PC-9 (cell line): ENCODE results near the gene L3MBTL1. TPM values are rescaled to one million over a fixed set of nuclear protein-coding genes. Genes with fewer than 3 reads are reported as not detected.

ENCODE experiments used
- BruUV-seq: library from RNA; stranded (reverse); fragments of 400-500 nt; replicated peaks from 2 replicates; lab custom pipeline; 2021; lab: Mats Ljungman, UMichigan
- CTCF ChIA-PET: fragments of 300-600 bp; sonication (Branson Sonifier 250); formaldehyde crosslinking; loops from one replicate; lab custom pipeline; 2022; ENCODE audit warnings: antibody characterized with exemption; lab: Charles Lee
- POLR2A ChIA-PET: fragments of 300-600 bp; sonication (Branson Sonifier 250); formaldehyde crosslinking; loops from one replicate; lab custom pipeline; 2022; ENCODE audit warnings: antibody characterized with exemption; ENCODE audit not compliant: unreplicated experiment; lab: Charles Lee
- DNase-seq, 2 experiments: peaks; one replicate each; pipeline versions ENCODE4 v3.0.0 to v3.0.0-alpha.2; 2015 to 2022; ENCODE audit warnings: mixed read lengths in 1 of 2
- H2AFZ ChIP-seq: fragments of 200-600 bp; sonication (generic); 2 replicates; pipeline ENCODE4 v1.8.1; 2017; ENCODE audit warnings: antibody characterized with exemption
- H3F3A ChIP-seq: fragments of 200-600 bp; sonication (generic); 2 replicates; pipeline ENCODE4 v1.8.1; 2017; ENCODE audit warnings: antibody characterized with exemption, mild to moderate bottlenecking, low read depth; ENCODE audit not compliant: insufficient read depth
- H3K27ac ChIP-seq: fragments of 200-600 bp; sonication (generic); 2 replicates; pipeline ENCODE4 v1.6.1; 2016; ENCODE audit warnings: mixed run types
- H3K27me3 ChIP-seq: fragments of 200-600 bp; sonication (generic); 2 replicates; pipeline ENCODE4 v1.6.1; 2016; ENCODE audit warnings: low read depth, mixed run types; ENCODE audit not compliant: insufficient read depth
- H3K36me3 ChIP-seq: fragments of 200-600 bp; sonication (generic); 2 replicates; pipeline ENCODE4 v1.6.1; 2016; ENCODE audit warnings: low read depth, mixed run types
- H3K4me1 ChIP-seq: fragments of 200-600 bp; sonication (generic); replicated peaks from 2 replicates; pipeline ENCODE4 v1.6.1; 2016; ENCODE audit warnings: mixed run types; ENCODE audit not compliant: insufficient read depth
- H3K4me2 ChIP-seq: fragments of 200-600 bp; sonication (generic); 2 replicates; pipeline ENCODE4 v1.6.1; 2017; ENCODE audit warnings: mixed run types
- H3K4me3 ChIP-seq: fragments of 200-600 bp; sonication (generic); 2 replicates; pipeline ENCODE4 v1.6.1; 2016; ENCODE audit warnings: mixed run types
- H3K79me2 ChIP-seq: fragments of 200-600 bp; sonication (generic); 2 replicates; pipeline ENCODE4 v1.6.1; 2017; ENCODE audit warnings: low read depth, mixed run types
- H3K9me2 ChIP-seq: fragments of 200-600 bp; sonication (generic); 2 replicates; pipeline ENCODE4 v1.8.1; 2017; ENCODE audit warnings: mild to moderate bottlenecking; ENCODE audit not compliant: insufficient read depth
- H3K9me3 ChIP-seq: fragments of 200-600 bp; sonication (generic); 2 replicates; pipeline ENCODE4 v1.8.1; 2016; ENCODE audit warnings: low read depth; ENCODE audit not compliant: insufficient read depth
- H4K20me1 ChIP-seq: fragments of 200-600 bp; sonication (generic); 2 replicates; pipeline ENCODE4 v1.8.1; 2017; ENCODE audit not compliant: insufficient read depth
- EZH2 ChIP-seq: fragments of 200-600 bp; sonication (generic); IDR thresholded peaks from 2 replicates; pipeline ENCODE4 v1.8.0; 2017; ENCODE audit warnings: antibody characterized with exemption, low read depth
- intact Hi-C: fragments of 100-400 bp; cut with micrococcal nuclease; formaldehyde crosslinking; loops from one replicate; pipeline ENCODE4 v1.10.0; 2022; ENCODE audit not compliant: unreplicated experiment
- total RNA-seq: library from RNA; stranded (reverse); gene quantifications from 2 replicates; pipeline ENCODE4 v1.2.3, GENCODE V29; 2021
- TF ChIP-seq, protein P1 (sequence below): fragments of 200-600 bp; sonication (generic); conservative IDR thresholded peaks from 2 replicates; pipeline ENCODE4 v1.6.1; 2017; ENCODE audit warnings: mixed run types, antibody characterized with exemption, mild to moderate bottlenecking, moderate library complexity

L3MBTL1 gene
- total RNA-seq, 1 experiment from 2014 or later = 34.9 TPM

DNA sequence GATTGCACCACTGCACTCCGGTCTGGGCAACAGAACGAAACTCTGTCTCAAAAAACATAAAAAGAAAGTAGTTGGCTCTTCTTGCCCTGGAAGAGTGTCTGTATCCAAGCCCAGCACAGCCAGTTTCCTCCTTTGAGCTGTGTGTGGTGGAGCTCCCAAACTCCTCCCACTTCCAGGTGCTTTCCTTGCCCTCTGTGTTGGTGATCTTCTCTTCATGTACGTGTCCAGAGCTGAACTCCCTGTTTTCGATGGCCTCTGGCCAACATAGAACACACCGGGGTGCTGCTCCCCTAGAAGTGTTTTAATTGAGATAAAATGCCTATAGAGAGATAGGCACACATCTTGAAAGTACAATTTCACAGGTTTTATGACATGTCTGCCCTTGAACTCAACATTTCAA, 34.7 kb downstream of the L3MBTL1 start:
- intact Hi-C loops = no loop called here
- Histone ChIP-seq H3K9me3 (no peaks in the 10 kb centered on the region), H3K36me3 (0 out of 2 replicates have a peak, but pooled peaks cover 4% of the 10 kb centered on the region), H3K27ac (no peak overlapping the region), H3K27me3 (no peaks in the 10 kb centered on the region), H3K79me2 (no peaks in the 10 kb centered on the region), H3F3A (peaks cover 20% of the 10 kb centered on the region; the same call in 1 of the 2 replicates), H3K4me3 (no peak overlapping the region), H3K4me2 (no peak overlapping the region), H3K9me2 (no peaks in the 10 kb centered on the region), H2AFZ (no peak overlapping the region), H4K20me1 (0 out of 2 replicates have a peak, but pooled peaks cover 4% of the 10 kb centered on the region), H3K4me1 (peaks cover 13% of the 10 kb centered on the region)
- ChIA-PET POLR2A (interaction anchor here (0.7 kb wide), 1 partner anchor 48 kb away, joined by 3 read pairs; no protein-coding TSS in a partner anchor), CTCF (interaction anchor here (0.6 kb wide), 1 partner anchor 206 kb away, joined by 5 read pairs; no protein-coding TSS in a partner anchor)
- TF ChIP-seq, protein P1, sequence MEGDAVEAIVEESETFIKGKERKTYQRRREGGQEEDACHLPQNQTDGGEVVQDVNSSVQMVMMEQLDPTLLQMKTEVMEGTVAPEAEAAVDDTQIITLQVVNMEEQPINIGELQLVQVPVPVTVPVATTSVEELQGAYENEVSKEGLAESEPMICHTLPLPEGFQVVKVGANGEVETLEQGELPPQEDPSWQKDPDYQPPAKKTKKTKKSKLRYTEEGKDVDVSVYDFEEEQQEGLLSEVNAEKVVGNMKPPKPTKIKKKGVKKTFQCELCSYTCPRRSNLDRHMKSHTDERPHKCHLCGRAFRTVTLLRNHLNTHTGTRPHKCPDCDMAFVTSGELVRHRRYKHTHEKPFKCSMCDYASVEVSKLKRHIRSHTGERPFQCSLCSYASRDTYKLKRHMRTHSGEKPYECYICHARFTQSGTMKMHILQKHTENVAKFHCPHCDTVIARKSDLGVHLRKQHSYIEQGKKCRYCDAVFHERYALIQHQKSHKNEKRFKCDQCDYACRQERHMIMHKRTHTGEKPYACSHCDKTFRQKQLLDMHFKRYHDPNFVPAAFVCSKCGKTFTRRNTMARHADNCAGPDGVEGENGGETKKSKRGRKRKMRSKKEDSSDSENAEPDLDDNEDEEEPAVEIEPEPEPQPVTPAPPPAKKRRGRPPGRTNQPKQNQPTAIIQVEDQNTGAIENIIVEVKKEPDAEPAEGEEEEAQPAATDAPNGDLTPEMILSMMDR = no peak
- no peak for TF ChIP-seq EZH2
- no peak for DNase-seq
- BruUV-seq = no TSS peak

DNA sequence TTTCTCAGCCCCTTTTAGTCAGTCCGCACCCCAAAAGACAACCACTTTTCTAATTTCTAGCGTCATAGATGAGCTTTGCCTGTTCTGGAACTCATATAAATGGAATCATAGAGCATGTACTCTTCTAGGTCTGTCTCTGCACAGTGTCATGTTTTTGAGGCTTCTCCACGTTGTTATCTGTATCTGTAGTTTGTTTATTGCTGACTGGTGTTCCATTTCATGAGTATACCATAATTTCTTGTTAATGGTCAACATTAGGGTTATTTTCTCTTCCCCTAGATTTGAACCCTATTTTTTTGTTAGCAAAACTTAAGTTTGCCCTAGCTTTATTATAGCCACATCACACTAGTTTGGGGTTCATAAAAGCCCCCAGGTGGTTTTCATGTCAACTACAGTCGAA, 35.2 kb downstream of the L3MBTL1 start:
- no peaks in the 10 kb centered on the region for H3K27me3 ChIP-seq
- DNase-seq = no peak
- ChIA-PET POLR2A (interaction anchor here (0.7 kb wide), 1 partner anchor 47 kb away, joined by 3 read pairs; no protein-coding TSS in a partner anchor), CTCF (interaction anchor here (0.6 kb wide), 1 partner anchor 206 kb away, joined by 5 read pairs; no protein-coding TSS in a partner anchor)
- 0 out of 2 replicates have a peak, but pooled peaks cover 4% of the 10 kb centered on the region for H4K20me1 ChIP-seq
- no peak for TF ChIP-seq EZH2
- TF ChIP-seq, protein P1 = no peak
- H3K79me2 ChIP-seq = no peaks in the 10 kb centered on the region
- no peak overlapping the region for H2AFZ ChIP-seq
- H3K4me3 ChIP-seq = no peak overlapping the region
- 0 out of 2 replicates have a peak, but pooled peaks cover 4% of the 10 kb centered on the region for H3K36me3 ChIP-seq
- intact Hi-C loops = no loop called here
- no peak overlapping the region for H3K27ac ChIP-seq
- no peak overlapping the region for H3K4me2 ChIP-seq
- peaks cover 15% of the 10 kb centered on the region; the same call in 1 of the 2 replicates for H3F3A ChIP-seq
- no peaks in the 10 kb centered on the region for H3K9me3 ChIP-seq
- H3K9me2 ChIP-seq = no peaks in the 10 kb centered on the region
- BruUV-seq = no TSS peak
- H3K4me1 ChIP-seq = peaks cover 13% of the 10 kb centered on the region

- DNase-seq = no peak
- H3K27ac ChIP-seq = no peak overlapping the region
- no peaks in the 10 kb centered on the region for H3K9me2 ChIP-seq
- H3K36me3 ChIP-seq = 0 out of 2 replicates have a peak, but pooled peaks cover 4% of the 10 kb centered on the region
- no peak overlapping the region for H3K4me2 ChIP-seq
- peaks cover 13% of the 10 kb centered on the region; the same call in 1 of the 2 replicates for H3F3A ChIP-seq
- TF ChIP-seq EZH2 = no peak
- TF ChIP-seq, protein P1 = no peak
- H4K20me1 ChIP-seq = 0 out of 2 replicates have a peak, but pooled peaks cover 4% of the 10 kb centered on the region
- no TSS peak for BruUV-seq
- H3K4me3 ChIP-seq = no peak overlapping the region
- ChIA-PET POLR2A (no interaction called here), CTCF (no interaction called here)
- H2AFZ ChIP-seq = no peak overlapping the region
- H3K79me2 ChIP-seq = no peaks in the 10 kb centered on the region
- peaks cover 13% of the 10 kb centered on the region for H3K4me1 ChIP-seq
- intact Hi-C loops = no loop called here
- H3K9me3 ChIP-seq = no peaks in the 10 kb centered on the region
- H3K27me3 ChIP-seq = no peaks in the 10 kb centered on the region
Measured at GRCh38 chr20:43543138-43543537, 35.6 kb downstream of the L3MBTL1 start.
